ENCODE results near the gene PSMB5. TPM values are rescaled to one million over a fixed set of nuclear protein-coding genes. Genes with fewer than 3 reads are reported as not detected.

Gene PSMB5
- total RNA-seq, 4 donors from 2014 or later = 135 to 155 (median 145) TPM

DNA sequence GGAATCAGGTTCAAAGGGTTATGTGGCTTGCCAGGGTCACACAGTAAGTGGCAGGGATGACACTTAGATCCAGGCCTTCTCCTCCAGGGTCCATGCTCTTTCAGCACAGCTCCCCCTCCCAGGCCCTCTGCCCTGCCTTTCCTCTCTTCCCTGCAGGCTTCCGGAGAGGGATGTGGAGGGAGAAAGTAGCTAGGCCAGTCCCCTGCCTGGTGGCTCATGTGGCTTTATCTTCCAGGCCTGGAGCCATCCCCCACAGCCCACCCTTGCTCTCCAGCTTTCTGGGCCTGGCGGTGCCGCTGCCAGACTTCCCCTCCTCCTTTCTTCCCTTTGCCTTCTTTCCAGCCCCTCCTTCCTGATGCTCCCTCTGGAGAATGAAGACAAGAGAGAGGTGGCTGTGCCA is 9.1 kb upstream of the PSMB5 start:
- Histone ChIP-seq H3K36me3 (no peaks in the 10 kb centered on the region), H3K27ac (replicated peaks in 1 of 4) (no peak overlapping the region), H3K27me3 (peaks cover 0 to 6% (median 0%) of the 10 kb centered on the region in 4 donors), H3K4me3 (no peak overlapping the region), H3K9me3 (no peaks in the 10 kb centered on the region), H3K4me1 (peaks cover 0 to 9% (median 2%) of the 10 kb centered on the region in 4 donors)
- 91% methylated on average over 3 of the region's 3 CpGs for WGBS
- DNase-seq (ENCODE audit: extremely low spot score) = no peak
- intact Hi-C loops (cut with DNase I) = no loop called here
- TF ChIP-seq, protein P1, sequence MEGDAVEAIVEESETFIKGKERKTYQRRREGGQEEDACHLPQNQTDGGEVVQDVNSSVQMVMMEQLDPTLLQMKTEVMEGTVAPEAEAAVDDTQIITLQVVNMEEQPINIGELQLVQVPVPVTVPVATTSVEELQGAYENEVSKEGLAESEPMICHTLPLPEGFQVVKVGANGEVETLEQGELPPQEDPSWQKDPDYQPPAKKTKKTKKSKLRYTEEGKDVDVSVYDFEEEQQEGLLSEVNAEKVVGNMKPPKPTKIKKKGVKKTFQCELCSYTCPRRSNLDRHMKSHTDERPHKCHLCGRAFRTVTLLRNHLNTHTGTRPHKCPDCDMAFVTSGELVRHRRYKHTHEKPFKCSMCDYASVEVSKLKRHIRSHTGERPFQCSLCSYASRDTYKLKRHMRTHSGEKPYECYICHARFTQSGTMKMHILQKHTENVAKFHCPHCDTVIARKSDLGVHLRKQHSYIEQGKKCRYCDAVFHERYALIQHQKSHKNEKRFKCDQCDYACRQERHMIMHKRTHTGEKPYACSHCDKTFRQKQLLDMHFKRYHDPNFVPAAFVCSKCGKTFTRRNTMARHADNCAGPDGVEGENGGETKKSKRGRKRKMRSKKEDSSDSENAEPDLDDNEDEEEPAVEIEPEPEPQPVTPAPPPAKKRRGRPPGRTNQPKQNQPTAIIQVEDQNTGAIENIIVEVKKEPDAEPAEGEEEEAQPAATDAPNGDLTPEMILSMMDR (IDR thresholded peaks at IDR 0.05) = no peak
- no peak for TF ChIP-seq POLR2AphosphoS5 (IDR thresholded peaks at IDR 0.05)
- TF ChIP-seq POLR2A (IDR thresholded peaks at IDR 0.05; ENCODE audit: low read depth) = no peak
- no peak for TF ChIP-seq EP300 (IDR thresholded peaks at IDR 0.05)

DNA sequence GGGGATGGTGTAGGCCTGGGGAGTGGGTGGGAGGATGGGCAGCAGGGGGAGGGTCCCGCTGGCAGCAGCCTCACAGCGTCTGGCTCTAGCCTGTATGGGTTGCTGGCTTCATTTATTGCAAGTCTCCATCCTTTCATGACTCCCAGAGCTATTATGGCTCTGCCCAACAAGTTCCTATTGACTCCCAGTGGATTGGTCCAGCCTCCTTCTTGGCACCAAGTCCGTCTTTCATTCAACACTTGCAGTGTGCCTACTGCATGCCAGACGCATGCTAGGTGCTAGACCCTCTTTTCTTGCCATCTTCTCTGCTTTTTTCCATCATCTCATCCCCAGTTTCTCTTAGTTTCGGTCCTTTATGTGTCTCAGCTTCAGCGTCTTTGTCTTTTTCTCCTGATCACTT is 8.4 kb upstream of the PSMB5 start:
- no peaks in the 10 kb centered on the region for H3K9me3 ChIP-seq
- H3K27ac ChIP-seq (replicated peaks in 1 of 4) = no peak overlapping the region
- no peaks in the 10 kb centered on the region for H3K36me3 ChIP-seq
- intact Hi-C loops (cut with DNase I) = no loop called here
- H3K27me3 ChIP-seq = peaks cover 0 to 6% (median 0%) of the 10 kb centered on the region in 4 donors
- H3K4me3 ChIP-seq = no peak overlapping the region
- TF ChIP-seq POLR2AphosphoS5 (IDR thresholded peaks at IDR 0.05) = no peak
- no peak for TF ChIP-seq EP300 (IDR thresholded peaks at IDR 0.05)
- TF ChIP-seq POLR2A (IDR thresholded peaks at IDR 0.05; ENCODE audit: low read depth) = no peak
- TF ChIP-seq, protein P1 (IDR thresholded peaks at IDR 0.05) = no peak
- peaks cover 0 to 9% (median 2%) of the 10 kb centered on the region in 4 donors for H3K4me1 ChIP-seq
- 83% methylated on average over 6 of the region's 6 CpGs for WGBS
- DNase-seq (ENCODE audit: extremely low spot score) = no peak

DNA sequence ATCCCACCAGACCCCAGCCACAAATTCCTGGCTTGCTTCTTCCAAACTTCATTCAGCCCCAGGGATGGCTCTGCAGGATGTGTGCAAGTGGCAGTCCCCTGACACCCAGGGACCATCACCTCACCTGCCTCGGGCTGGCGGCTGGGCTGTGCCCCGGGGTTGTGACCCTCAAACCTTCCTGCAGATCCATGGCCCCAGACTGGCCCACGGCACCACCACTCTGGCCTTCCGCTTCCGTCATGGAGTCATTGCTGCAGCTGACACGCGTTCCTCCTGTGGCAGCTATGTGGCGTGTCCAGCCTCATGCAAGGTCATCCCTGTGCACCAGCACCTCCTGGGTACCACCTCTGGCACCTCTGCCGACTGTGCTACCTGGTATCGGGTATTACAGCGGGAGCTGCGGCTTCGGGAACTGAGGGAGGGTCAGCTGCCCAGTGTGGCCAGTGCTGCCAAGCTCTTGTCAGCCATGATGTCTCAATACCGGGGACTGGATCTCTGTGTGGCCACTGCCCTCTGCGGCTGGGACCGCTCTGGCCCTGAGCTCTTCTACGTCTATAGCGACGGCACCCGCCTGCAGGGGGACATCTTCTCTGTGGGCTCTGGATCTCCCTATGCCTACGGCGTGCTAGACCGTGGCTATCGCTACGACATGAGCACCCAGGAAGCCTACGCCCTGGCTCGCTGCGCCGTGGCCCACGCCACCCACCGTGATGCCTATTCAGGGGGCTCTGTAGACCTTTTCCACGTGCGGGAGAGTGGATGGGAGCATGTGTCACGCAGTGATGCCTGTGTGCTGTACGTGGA is 7.7 kb upstream of the PSMB5 start, which contains the start of gene PSMB11:
Gene PSMB11, plus strand, starts transcription at position 51 of the 804 bp plus-strand sequence. Its CDS starts 14 bp downstream, at position 65.
- no peak for TF ChIP-seq POLR2AphosphoS5 (IDR thresholded peaks at IDR 0.05)
- WGBS = 97% methylated on average over 9 of the region's 36 CpGs
- intact Hi-C loops (cut with DNase I) = no loop called here
- Histone ChIP-seq H3K27ac (replicated peaks in 1 of 4) (no peak within 1 kb of the TSS), H3K4me1 (peaks cover 0 to 9% (median 2%) of the 10 kb centered on the region in 4 donors), H3K36me3 (no peaks in the 10 kb centered on the region), H3K4me3 (no peak within 1 kb of the TSS), H3K27me3 (no peaks in the 10 kb centered on the region), H3K9me3 (no peaks in the 10 kb centered on the region)
- DNase-seq (ENCODE audit: extremely low spot score) = no peak

DNA sequence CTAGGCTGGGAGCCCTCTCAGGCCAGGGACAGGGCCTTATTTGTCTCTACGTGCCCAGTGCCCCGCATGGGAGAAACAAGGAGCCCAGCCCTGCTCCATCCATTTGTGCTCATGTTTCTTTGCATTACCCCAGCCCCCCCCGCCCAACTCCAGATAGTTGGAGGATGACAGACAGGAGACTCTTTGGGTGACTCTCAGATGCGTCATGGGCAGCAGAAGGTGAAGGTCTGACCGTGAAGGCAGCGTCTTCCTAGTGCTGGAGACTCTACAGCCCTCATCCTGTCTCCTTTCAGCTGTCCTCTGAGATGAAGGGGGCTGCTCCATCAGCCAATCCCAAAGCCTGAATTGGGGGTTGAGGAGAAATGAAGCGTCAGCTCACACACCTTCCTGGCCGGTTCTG is 7.0 kb upstream of the PSMB5 start:
- Histone ChIP-seq H3K4me1 (peaks cover 0 to 7% (median 2%) of the 10 kb centered on the region in 4 donors), H3K36me3 (no peaks in the 10 kb centered on the region), H3K9me3 (no peaks in the 10 kb centered on the region), H3K27me3 (no peaks in the 10 kb centered on the region), H3K4me3 (no peak overlapping the region), H3K27ac (replicated peaks in 1 of 4) (no peak overlapping the region)
- intact Hi-C loops (cut with DNase I) = no loop called here
- DNase-seq (ENCODE audit: extremely low spot score) = no peak
- TF ChIP-seq, protein P1 (IDR thresholded peaks at IDR 0.05) = no peak
- TF ChIP-seq POLR2A (IDR thresholded peaks at IDR 0.05; ENCODE audit: low read depth) = no peak
- WGBS = 84% methylated on average over 7 of the region's 8 CpGs

DNA sequence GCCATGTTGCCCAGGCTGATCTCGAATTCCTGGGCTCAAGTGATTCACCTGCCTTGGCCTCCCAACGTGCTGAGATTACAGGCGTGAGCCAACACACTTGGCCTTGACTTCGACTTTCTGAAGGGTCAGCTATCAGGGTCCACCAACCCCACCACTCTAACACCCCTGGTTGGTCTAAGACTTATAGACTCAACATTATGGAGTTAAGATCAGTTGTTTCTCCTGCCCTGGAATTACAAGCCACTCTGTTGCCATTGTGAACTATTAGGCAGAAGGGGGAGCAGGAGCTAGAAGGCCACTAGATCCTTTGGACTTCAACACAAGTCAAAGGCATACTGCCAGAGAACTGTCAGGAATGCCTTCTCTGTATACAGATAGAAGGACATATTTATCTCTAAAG is 5.4 kb upstream of the PSMB5 start:
- intact Hi-C loops (cut with DNase I) = no loop called here
- 94% methylated on average over 4 of the region's 4 CpGs for WGBS
- H3K4me1 ChIP-seq = peaks cover 0 to 5% (median 4%) of the 10 kb centered on the region in 4 donors

More for the DNA sequence above, 5.4 kb upstream of the PSMB5 start:
- Histone ChIP-seq H3K27me3 (no peaks in the 10 kb centered on the region), H3K27ac (replicated peaks in 1 of 4) (no peak overlapping the region), H3K36me3 (no peaks in the 10 kb centered on the region), H3K9me3 (no peaks in the 10 kb centered on the region), H3K4me3 (no peak overlapping the region)
- TF ChIP-seq POLR2A (IDR thresholded peaks at IDR 0.05; ENCODE audit: low read depth) (no peak), EP300 (IDR thresholded peaks at IDR 0.05) (no peak), POLR2AphosphoS5 (IDR thresholded peaks at IDR 0.05) (no peak)
- TF ChIP-seq, protein P1 (IDR thresholded peaks at IDR 0.05) = no peak
- DNase-seq (ENCODE audit: extremely low spot score) = no peak

All from esophagus muscularis mucosa (tissue), 4 donors.